Ecto neural progenitor cell (in vitro differentiated cells): ENCODE results near the gene AFDN.
A peak's percentile ranks its signal among the peaks of the same experiment; 100 is the strongest.

Source experiments
- DNase-seq: peaks from one replicate; pipeline ENCODE4 v3.0.0-alpha.2; 2018; ENCODE audit warnings: low spot score

The AFDN gene

GRCh38 chr6:167998215-167998614 is 171.5 kb downstream of the AFDN start:
- peak; percentile 12 for DNase-seq

- peak; percentile 22 for DNase-seq
These were observed 173.7 kb downstream of the AFDN start for GRCh38 chr6:168000198-168001028.

DNA sequence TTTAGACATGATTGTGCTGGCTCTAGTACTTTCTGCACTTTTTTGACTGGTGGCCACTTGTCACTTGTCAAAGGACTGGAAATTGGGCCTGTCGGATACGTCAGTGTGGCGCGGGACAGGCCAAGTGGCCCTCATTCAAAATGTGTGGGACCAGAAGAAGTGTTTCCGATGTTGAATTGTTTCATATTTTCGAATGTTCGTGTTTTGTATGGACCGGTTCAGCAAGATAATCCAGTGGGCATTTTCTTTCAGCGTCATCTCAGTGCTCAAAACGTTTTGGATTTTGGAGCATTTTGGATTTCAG is 174.3 kb downstream of the AFDN start:
- DNase-seq = no peak

DNA sequence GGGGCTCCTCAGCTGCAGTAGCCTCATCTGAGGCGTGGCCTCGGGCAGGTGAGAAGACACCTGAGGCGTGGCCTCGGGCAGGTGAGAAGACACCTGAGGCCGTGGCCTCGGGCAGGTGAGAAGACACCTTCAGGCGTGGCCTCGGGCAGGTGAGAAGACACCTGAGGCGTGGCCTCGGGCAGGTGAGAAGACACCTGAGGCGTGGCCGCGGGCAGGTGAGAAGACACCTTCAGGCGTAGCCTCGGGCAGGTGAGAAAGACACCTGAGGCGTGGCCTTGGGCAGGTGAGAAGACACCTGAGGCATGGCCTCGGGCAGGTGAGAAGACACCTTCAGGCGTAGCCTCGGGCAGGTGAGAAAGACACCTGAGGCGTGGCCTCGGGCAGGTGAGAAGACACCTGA is 174.8 kb downstream of the AFDN start:
- peak; percentile 1 for DNase-seq

- no peak for DNase-seq
These were observed 176.1 kb downstream of the AFDN start for GRCh38 chr6:168002804-168003203.

DNA sequence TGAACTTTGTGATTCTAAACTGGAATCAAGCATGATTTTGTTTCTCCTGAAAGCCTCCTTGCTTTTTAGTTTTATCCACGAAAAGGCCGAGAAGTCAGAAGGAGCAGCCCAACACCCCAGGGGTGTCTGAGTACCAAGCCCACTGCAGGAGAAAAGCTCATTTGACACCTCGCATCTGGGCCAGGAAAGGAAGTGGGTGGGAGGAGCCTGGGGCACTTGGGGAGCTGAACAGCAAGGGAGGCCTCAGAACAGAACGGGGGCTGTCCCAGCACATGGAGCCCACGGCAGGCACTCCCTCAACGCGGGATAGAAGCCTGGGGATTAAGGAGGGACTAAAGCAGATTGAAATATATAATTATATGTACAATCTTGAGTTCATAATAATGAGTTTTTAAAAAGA is 177.3 kb downstream of the AFDN start:
- no peak for DNase-seq

DNA sequence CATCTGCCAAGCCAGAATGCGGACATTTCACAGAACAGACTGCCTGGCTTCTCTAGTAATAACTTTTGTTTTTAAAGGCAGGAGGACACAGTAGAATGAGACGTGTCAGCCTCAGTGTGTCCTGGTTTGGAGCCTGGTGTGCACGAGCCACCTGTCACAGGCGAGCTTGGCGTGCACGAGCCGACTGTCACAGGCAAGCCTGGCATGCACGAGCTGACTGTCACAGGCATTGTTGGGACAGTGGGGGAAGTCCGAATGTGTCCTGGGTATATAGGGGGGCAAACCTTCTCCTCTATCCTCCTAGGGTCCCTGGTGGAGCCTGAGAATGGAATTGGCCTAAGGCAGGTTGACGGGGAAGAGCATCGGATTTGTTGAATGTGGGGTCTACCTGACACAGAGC is 178.2 kb downstream of the AFDN start:
- no peak for DNase-seq

DNA sequence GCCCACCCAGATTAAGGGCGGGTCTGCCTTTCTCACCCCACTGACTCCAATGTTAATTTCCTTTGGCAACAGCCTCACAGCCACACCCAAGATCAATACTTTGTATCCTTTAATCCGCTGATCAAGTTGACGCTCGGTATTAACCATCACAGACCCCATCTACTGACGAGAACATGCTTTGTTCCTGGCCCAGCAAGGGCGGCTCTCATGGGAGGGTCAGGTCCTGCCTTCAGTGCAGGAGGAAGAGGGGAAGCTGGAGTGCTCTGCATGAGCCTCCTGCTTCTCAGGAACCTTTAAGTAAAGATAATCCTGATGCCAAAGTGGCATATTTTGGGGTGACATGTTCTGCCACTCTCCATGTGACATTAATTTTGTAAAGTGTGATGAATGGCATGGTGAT is 179.1 kb downstream of the AFDN start:
- no peak for DNase-seq

- no peak for DNase-seq
These were observed 181.1 kb downstream of the AFDN start for GRCh38 chr6:168007592-168008338.

- no peak for DNase-seq
These were observed 182.6 kb downstream of the AFDN start for GRCh38 chr6:168009331-168009730.

- no peak for DNase-seq
These were observed 184.6 kb downstream of the AFDN start for GRCh38 chr6:168011291-168011690.

DNA sequence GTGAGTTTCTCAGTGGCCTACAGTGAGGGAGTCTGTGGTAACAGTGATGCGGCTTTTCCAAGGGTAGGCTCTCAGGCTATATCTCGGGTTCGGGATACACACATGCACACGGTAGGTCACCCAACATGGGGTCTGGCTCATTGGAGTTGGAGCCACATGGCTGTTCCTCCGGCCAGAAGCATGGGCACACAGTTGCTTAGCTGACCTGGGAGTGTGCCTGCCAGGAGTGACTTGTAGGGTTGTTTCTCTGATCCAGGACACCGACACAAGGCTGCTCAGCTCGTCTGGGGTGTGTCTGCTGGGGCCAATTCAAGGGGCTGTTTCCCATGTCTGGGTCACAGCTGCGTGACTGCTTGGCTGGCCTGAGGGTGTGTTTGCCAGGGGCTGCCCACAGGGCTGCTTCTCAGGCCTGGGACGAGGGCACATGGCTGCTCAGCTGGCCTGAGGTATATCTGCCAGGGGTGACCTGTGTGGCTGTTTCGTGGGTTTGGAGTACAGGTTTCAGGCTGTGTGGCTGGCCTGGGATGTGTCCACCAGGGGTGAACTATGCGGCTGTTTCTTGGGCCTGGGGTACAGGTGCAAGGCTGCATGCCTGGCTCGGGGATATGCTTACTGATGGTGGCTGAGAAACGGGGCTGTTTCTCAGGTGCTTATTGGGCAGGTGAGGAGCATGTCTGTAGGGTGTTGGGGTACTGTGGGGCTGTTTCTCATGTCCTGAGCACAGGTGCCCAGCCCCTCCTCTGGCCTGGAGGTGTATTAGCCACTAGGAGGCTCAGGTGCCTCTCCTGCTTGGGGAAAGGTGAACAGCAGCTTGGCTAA is 185.9 kb downstream of the AFDN start:
- no peak for DNase-seq

DNA sequence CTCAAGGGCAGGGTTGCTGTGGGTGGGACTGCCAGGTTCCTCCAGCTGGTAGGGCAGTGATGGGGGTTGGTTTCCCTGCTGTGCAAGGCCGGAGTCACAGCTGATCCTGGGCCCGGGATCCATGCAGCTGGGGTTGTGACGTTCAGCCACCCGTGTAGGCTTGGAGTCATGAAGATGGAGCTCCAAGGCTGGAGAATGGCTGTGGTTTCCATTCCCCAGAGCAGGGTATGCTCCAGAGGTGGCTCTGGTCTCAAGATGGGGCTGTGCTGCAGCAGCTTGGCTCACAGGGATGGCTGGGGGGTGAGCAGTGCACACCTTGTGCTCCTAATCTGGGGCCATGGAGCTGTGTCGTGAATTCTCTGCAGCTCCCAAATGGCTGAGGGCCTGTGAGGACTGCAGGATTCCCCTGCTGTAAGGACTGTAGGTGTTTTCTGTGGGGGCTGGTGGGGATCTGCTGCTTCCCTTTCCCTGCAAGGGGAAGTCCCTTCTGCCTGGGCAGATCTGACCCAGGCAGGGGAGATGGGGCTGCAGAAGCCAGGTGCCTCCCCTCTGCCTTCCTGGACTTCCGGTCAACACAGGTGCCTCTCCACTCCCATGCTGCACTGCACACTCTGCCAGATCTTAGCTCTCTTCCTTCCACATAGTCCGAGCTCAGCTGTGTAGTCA is 186.7 kb downstream of the AFDN start:
- DNase-seq = peak; percentile 23

- DNase-seq = no peak
These were observed 187.7 kb downstream of the AFDN start for GRCh38 chr6:168014428-168014827.

DNA sequence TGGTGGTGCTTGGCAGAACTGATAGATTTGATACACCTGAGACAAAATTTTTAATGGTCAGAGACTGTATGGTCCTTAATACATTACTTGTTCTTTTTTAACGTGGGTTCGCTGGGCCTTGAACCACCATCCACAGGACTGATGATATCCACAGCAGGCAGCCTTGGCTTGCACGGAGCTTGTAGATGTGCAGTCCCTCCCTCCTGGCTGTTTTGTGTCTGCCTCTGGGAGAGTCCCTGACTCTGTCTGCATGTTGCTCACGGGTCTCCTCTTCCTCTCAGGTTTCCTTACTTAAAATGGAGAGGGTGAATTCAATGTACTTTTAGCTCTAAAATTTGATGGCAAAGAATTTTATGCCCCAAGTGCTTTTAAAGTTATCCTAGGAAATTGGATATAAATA is 188.3 kb downstream of the AFDN start:
- DNase-seq = peak; percentile 15

DNA sequence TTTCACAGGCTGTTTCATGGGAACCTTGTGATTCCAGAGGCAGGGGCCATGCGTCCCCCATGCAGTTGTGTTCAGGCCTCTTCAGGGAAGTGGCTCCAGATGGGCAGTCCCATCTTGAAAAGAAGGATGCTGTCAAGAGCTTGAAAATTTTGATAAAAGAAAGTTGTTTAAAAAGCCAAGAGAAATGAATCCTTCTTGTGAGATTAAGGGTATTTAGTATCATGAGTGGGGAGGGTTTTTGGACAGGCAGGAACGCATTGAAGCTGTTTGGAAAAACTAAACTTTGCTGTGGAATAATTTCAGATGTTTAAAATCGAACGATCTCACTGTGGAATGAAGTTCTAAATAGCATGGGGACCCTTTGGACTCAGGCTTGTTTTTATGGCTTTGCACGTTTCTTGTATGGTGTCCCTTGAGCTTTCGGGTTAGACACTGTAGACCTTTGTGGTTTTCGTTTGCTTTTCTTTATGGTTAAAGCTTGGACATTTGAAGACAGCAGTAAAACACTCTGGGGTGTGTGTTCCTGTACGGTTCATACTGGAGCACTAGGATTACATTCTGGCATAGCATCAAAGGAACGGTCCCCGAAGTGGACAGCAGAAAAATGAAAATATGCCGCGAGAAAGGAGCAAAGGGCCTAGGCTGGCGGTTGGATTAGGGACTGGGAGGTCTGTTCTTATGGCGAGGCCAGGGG is 188.9 kb downstream of the AFDN start:
- DNase-seq = no peak

DNA sequence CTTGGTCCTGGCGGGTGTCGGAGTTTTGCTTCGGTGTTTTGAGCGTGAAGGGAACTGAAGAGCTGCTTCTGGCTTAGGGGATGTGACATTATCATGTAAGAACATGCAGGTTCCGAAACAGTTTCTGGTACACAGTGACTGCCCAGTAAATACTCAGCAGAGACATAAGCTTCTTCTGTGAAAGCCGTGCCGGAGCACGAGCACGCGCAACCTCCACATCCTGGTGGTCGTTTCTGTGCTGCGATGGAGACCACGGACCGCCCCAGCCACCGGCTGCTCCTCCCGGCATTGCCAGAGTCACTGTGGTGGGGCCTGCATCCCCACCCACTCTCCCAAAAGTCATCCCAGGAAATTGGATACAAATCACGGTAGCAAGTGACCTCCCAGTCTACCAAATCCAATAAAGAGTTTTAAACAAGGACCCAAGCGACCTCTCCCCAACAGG is 189.5 kb downstream of the AFDN start:
- DNase-seq = peak; percentile 22

GRCh38 chr6:168016721-168017525 is 190.2 kb downstream of the AFDN start:
- peak; percentile 36 for DNase-seq

- peak; percentile 1 for DNase-seq
These were observed 190.9 kb downstream of the AFDN start for GRCh38 chr6:168017629-168018028.

DNA sequence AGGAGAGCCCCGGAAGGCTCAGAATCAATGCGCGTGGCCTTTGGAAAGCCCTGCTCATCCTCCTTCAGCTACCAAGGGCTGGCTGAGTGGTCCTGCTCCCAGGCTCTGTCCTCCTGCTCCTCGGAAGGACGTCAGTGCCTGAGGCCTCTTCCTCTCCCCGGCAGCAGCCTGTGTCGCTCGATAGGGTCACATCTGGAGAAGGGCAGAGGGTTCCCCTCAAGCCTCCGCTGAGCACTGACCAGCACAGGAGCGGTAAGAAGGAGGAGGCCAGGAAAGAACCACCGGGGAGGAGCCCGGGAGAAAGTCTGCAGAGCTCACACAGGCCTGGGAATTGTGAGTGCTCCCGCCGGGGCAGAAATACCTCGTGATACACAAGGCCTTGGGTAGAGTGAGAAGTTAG is 192.0 kb downstream of the AFDN start:
- peak; percentile 37 for DNase-seq

DNA sequence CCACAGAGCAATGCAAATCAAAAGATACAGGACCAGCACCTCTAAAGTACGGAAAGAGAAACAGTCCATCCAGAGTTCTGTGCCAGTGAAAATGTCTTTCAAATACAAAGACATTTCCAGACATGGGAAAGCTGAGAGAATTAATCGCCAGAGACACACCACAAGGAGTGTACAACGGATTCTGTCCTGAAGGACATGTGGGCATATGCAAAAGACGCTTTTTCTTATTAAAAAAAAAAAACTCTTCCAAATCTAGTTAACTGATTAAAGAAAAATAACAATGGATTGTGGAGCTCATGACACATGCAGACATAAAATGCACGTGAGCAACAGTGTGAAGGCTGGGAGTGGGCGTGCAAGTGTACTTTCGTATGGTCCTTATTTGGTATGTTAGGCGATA is 193.5 kb downstream of the AFDN start:
- no peak for DNase-seq
